Small intestine (tissue), 7 donors: ENCODE data around the gene LIPC. TPM values are rescaled to one million over a fixed set of nuclear protein-coding genes. Genes with fewer than 3 reads are reported as not detected.
A peak's percentile ranks its signal among the peaks of the same experiment; 100 is the strongest.

ENCODE experiments used
- DNase-seq, 2 donors: peaks; one replicate each; pipeline versions ENCODE4 v3.0.0 to v3.0.0-alpha.2; 2013
- FAIRE-seq: peaks from 2 replicates; lab custom pipeline; 2012; peaks lifted over from hg19 to GRCh38; lab: Jason Lieb, UNC
- H3K27ac ChIP-seq, 3 donors: one replicate each; pipeline ENCODE4 v1.5.1; 2013; ENCODE audit warnings: low read length in 2 of 3, mild to moderate bottlenecking in 2 of 3, control low read depth in 1 of 3, inconsistent platforms in 1 of 3, low read depth in 1 of 3, moderate library complexity in 1 of 3
- H3K27me3 ChIP-seq, 3 donors: one replicate each; pipeline ENCODE4 v1.6.1; 2013; ENCODE audit warnings: low read length in 3 of 3, inconsistent platforms in 1 of 3; ENCODE audit not compliant: control insufficient read depth in 3 of 3, insufficient read depth in 3 of 3
- H3K36me3 ChIP-seq, 3 donors: one replicate each; pipeline ENCODE4 v1.6.1; 2013; ENCODE audit warnings: low read length in 3 of 3, inconsistent platforms in 1 of 3, low read depth in 1 of 3, mild to moderate bottlenecking in 1 of 3, moderate library complexity in 1 of 3; ENCODE audit not compliant: control insufficient read depth in 3 of 3, insufficient read depth in 2 of 3
- H3K4me1 ChIP-seq, 3 donors: one replicate each; pipeline ENCODE4 v1.6.1; 2013; ENCODE audit warnings: low read length in 2 of 3, inconsistent platforms in 1 of 3, low read depth in 1 of 3, mild to moderate bottlenecking in 1 of 3, moderate library complexity in 1 of 3; ENCODE audit not compliant: control insufficient read depth in 3 of 3, insufficient read depth in 2 of 3
- H3K4me3 ChIP-seq, 3 donors: one replicate each; pipeline ENCODE4 v1.5.1; 2013; ENCODE audit warnings: low read length in 3 of 3, control low read depth in 1 of 3, inconsistent platforms in 1 of 3, low read depth in 1 of 3, mild to moderate bottlenecking in 1 of 3, moderate library complexity in 1 of 3
- H3K9me3 ChIP-seq, 2 donors: one replicate each; pipeline ENCODE4 v1.6.1; 2013; ENCODE audit warnings: low read depth in 1 of 2, low read length in 1 of 2; ENCODE audit not compliant: control insufficient read depth in 2 of 2, insufficient read depth in 1 of 2
- WGBS, 3 donors: extraction: QIAGEN DNeasy Blood & Tissue Kit; methylation state at CpG; one replicate each; pipeline ENCODE4 v1.1.7; 2013; 5-methylcytosine and 5-hydroxymethylcytosine counted together
- polyA plus RNA-seq, 4 donors: library from polyadenylated mRNA; stranded (reverse) in 3 of 4; unstranded in 1 of 4; fragments of 200-250 nt in 3 of 4; fragments of 120-200 nt in 1 of 4; gene quantifications; one replicate each; pipeline versions ENCODE4 v1.2.1 to v1.2.3, GENCODE V29; 2013
- donor health status: healthy with polysubstance abuse.
- donor health status: control.
- donor health status: control.
- donor health status: Bipolar disorder and iron deficiency.
- donor health status: healthy.

Gene LIPC
- polyA plus RNA-seq, 4 donors, result 0.07 to 2.0 (median 1.2) TPM

DNA sequence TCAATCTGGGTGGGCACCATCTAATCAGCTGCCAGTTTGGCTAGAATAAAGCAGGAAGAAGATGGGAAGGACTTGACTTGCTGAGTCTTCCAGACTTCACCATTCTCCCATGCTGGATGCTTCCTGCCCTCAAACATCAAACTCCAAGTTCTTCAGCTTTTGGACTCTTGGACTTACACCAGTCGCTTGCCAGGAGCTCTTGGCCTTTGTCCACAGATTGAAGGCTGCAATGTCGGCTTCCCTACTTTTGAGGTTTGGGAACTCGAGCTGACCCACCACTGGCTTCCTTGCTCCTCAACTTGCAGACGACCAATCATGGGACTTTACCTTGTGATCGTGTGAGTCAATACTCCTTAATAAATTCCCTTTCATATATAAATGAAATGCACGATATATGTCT, 8.6 kb upstream of the LIPC start:
- no peak for FAIRE-seq
- no peaks in the 10 kb centered on the region for H3K4me1 ChIP-seq

DNA sequence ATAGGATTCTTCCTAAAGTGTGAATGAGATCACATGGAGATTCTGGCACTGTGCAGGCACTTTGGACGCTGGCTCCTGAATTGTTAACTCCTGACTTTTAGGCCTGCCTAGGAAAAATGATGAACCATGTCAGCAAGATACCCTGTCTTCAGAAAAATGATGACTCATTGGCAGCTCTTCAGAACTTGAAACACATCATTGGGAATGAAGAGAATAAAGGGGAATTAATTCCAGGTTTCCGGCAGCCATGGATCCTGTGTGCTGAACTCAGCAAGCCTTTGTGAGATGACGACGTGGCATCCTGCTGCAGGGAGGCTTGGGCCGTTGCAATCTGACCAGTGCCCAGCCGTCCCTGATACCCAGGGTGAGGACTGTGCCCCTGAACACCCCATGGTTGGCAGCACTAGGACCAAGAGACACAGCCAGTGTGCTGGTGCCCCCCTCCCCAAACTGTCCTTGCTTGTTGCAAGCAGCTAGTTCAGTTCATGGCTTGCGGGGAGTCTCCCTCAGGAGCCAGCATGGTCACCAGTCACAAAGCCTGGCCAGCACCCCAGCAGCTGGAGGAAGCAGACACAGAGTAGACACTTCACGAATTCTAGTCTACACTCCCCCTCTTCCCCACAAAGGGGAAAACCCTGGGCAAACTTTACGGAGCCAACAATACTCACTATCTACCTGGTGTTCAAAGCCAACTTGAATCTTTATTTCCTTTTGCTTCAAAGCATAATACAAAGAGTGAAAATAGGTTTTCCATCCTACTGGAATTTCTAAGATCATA, 7.8 kb upstream of the LIPC start:
- FAIRE-seq, result no peak
- no peaks in the 10 kb centered on the region for H3K4me1 ChIP-seq

More for the DNA sequence above, 8.6 kb upstream of the LIPC start:
- H3K27ac ChIP-seq, result no peak overlapping the region
- H3K27me3 ChIP-seq, result no peaks in the 10 kb centered on the region
- no peaks in the 10 kb centered on the region for H3K9me3 ChIP-seq
- DNase-seq, result peak in 1 of 2 donors; percentile 79
- WGBS, 3 donors, result 33 to 72% (median 33%) methylated on average over 6 of the region's 6 CpGs
- H3K36me3 ChIP-seq, result no peaks in the 10 kb centered on the region
- H3K4me3 ChIP-seq, result no peak overlapping the region

DNA sequence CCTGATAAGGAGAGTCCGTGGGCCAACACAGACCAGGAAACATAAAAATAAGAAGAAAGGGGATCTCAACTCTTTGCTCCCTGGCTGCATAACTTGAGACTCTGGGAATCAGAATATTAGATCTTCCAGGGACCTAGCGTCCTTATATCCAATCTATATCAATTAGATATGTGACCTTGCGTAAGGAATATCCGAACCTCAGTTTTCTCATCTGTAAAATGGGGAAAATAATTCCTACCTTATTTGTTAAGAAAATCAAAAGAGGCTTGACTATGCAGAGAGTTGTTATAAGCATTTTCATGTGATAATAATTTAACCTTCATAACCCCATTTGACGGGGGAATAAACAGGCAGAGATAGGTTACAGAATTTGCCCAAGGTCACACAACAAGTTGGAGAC, 7.1 kb upstream of the LIPC start:
- Histone ChIP-seq H3K9me3 (no peaks in the 10 kb centered on the region), H3K4me1 (no peaks in the 10 kb centered on the region), H3K27me3 (no peaks in the 10 kb centered on the region), H3K4me3 (no peak overlapping the region), H3K27ac (no peak overlapping the region), H3K36me3 (no peaks in the 10 kb centered on the region)
- FAIRE-seq, result no peak
- WGBS, 3 donors, result 49 to 75% (median 60%) methylated on average over 5 of the region's 5 CpGs
- DNase-seq, result no peak

More for the DNA sequence above, 7.8 kb upstream of the LIPC start:
- Histone ChIP-seq H3K9me3 (no peaks in the 10 kb centered on the region), H3K27me3 (no peaks in the 10 kb centered on the region), H3K4me3 (no peak overlapping the region), H3K36me3 (no peaks in the 10 kb centered on the region), H3K27ac (no peak overlapping the region)
- WGBS, 3 donors, result 70 to 77% (median 72%) methylated on average over 9 of the region's 9 CpGs
- no peak for DNase-seq

DNA sequence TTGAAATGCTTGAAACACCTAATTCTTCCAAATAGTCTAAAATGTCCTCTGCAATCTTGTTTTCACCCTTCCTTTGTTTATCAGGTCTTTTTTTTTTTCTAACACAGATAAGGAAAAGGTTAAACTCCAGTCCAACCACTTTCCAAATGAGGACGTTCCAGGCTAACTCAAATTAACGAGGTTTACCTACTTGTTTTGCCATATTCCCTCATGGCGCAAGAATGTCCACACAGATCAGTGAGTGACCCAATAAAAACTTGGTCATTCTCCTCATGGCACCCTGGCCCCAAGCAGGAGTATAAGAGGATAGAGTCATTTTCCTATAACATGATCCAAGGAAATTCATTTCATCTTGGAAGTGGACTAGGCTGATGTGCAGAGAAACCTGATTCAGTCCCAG, 6.6 kb upstream of the LIPC start:
- Histone ChIP-seq H3K27me3 (no peaks in the 10 kb centered on the region), H3K27ac (no peak overlapping the region), H3K4me3 (no peak overlapping the region), H3K9me3 (no peaks in the 10 kb centered on the region), H3K4me1 (no peaks in the 10 kb centered on the region), H3K36me3 (no peaks in the 10 kb centered on the region)
- WGBS, 3 donors, result 21 to 51% (median 35%) methylated on average over 3 of the region's 3 CpGs
- DNase-seq, result peak; percentile 34 to 39
- no peak for FAIRE-seq

DNA sequence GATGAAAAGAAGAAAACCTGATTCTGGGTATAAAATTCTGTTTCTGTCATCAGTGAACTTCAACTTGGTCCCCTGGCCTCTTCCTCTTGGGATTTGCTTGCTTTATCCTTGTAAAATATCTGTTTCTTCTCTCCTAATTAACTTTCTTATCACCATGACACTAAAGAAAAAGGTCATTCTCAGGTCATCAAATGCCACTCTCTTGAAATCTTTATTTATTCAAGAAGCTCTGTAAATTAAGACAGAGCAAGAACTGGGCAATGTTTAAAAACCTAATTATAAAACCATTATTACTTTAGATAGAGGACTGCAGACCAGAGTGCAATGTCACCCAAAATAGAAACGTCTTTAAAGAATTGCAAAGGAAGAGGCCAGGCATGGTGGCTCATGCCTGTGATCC, 6.0 kb upstream of the LIPC start:
- no peaks in the 10 kb centered on the region for H3K36me3 ChIP-seq
- H3K27ac ChIP-seq, result no peak overlapping the region
- H3K4me1 ChIP-seq, result no peaks in the 10 kb centered on the region
- 9 to 37% (median 22%) methylated on average over 1 of the region's 1 CpG for WGBS, 3 donors
- no peak overlapping the region for H3K4me3 ChIP-seq
- H3K9me3 ChIP-seq, result no peaks in the 10 kb centered on the region
- DNase-seq (no peak), FAIRE-seq (no peak)
- H3K27me3 ChIP-seq, result no peaks in the 10 kb centered on the region

DNA sequence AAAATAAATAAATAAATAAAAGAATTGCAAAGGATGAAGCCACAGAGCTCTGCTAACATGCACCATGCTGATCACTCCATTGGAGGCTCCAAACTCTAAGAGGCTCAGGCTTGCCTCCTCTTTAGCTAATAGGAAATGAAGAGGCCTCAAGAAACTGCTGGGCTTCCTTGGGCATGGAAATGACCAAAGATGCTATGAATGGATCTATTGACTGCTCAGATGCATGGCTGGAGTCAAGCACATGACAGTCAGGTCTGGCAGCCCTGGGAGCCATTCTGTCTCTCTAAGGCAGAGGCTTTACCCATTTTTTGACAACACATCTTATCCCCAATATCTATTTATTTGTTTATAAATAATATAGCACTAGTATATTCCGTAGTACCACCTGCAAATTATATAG, 5.3 kb upstream of the LIPC start:
- 83 to 97% (median 96%) methylated on average over 1 of the region's 1 CpG for WGBS, 3 donors
- no peak overlapping the region for H3K27ac ChIP-seq
- FAIRE-seq (no peak), DNase-seq (no peak)
- H3K4me1 ChIP-seq, result peaks cover 0 to 2% (median 0%) of the 10 kb centered on the region in 3 donors
- no peak overlapping the region for H3K4me3 ChIP-seq
- no peaks in the 10 kb centered on the region for H3K9me3 ChIP-seq
- no peaks in the 10 kb centered on the region for H3K36me3 ChIP-seq
- H3K27me3 ChIP-seq, result no peaks in the 10 kb centered on the region

DNA sequence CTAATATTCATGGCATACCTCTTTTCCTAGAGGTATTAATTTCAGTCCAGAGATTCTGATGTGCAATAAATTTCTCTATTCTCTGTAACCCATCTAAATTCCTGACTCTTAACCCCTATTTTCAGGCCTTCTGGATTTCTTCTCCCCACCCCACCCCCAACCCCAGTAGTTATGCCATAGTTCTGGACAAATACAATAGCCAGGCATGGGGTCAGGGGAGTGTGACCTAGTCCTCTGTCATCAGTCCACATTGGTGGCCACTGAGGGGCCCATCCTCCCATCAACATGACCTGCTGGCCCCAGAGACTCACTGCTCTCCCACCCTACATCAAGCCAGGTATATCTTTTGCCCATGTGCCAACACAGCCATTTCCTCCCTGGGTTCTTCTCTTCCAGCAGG, 3.8 kb upstream of the LIPC start:
- Histone ChIP-seq H3K4me3 (no peak overlapping the region), H3K36me3 (no peaks in the 10 kb centered on the region), H3K4me1 (peaks cover 0 to 8% (median 2%) of the 10 kb centered on the region in 3 donors), H3K27ac (no peak overlapping the region), H3K9me3 (no peaks in the 10 kb centered on the region), H3K27me3 (no peaks in the 10 kb centered on the region)
- FAIRE-seq (no peak), DNase-seq (no peak)

DNA sequence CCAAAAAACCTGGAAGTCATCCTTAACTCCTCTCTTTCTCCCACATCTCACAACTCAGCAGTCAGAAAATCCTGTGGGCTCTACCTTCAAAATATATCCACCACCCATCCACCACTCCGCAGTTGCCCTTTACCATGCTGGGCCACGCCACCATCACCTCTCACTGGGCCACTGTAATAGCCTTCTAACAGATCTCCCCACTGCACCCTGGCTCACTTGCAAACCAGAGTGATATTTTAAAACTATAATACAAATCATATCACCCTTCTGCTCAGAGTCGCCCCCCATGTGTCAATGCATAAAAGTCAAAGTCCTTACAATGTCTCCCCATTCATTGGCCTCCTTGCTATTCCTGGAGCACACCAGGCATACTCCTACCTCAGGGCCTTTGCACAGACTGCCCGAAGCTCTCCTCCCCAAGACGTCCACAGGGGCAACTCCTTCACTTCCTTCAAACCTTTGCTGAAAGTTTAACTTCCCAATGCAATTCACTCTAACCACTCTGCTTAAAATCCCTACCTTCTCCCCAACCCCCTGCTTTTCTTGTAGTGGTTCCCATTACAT, 1.5 kb upstream of the LIPC start:
- Histone ChIP-seq H3K27ac (no peak overlapping the region), H3K4me1 (peaks cover 0 to 8% (median 2%) of the 10 kb centered on the region in 3 donors), H3K36me3 (no peaks in the 10 kb centered on the region), H3K4me3 (no peak overlapping the region), H3K27me3 (no peaks in the 10 kb centered on the region), H3K9me3 (no peaks in the 10 kb centered on the region)
- no peak for DNase-seq
- FAIRE-seq, result no peak
- WGBS, 3 donors, result 94 to 98% (median 96%) methylated on average over 5 of the region's 5 CpGs
